ENCODE measurements around the gene PPOX.

Gene PPOX

GRCh38 chr1:161177112-161177935, 11.1 kb downstream of the PPOX start, which contains the start of gene B4GALT3:
B4GALT3 (minus strand) TSS chr1:161177507; CDS start chr1:161176060, 1,447 bp downstream.
- peak; percentile 27 for DNase-seq

DNA sequence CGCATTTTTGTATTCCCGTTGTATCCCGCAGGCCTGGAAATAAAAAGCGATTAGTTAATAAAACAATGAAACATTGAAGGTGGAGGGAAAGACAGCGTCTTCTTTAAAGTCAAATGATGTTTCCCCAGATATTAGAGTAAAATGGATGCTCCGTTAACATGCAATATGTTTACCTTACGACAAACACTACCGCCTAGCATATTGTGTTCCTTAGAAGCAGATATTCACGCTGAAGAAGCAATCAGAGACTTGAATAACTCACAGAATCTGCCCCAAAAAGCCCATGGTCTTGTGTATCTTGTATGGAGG, 11.7 kb downstream of the PPOX start:
- DNase-seq = no peak

DNA sequence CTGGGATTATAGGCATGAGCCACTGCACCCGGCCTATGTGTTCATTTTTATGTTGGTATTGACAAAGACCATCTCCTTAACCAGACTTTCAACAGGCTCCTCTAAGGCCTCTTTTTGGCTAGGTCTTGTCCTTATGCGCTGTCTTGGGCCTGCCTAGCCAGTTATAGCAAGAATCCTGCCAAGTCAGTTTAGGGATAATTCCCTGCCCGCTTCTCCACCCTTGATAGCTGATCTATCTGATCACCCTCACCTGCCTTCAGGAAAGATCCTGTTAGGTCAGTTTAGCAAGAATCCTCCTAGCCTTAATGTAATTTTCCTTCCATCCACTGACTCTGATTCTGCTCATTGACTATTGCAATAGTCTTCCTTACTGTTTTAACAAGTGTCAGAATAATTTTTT, 13.5 kb downstream of the PPOX start:
- DNase-seq = no peak

GRCh38 chr1:161180639-161181038, 14.4 kb downstream of the PPOX start:
- no peak for DNase-seq

GRCh38 chr1:161182214-161182613, 16.0 kb downstream of the PPOX start:
- no peak for DNase-seq

DNA sequence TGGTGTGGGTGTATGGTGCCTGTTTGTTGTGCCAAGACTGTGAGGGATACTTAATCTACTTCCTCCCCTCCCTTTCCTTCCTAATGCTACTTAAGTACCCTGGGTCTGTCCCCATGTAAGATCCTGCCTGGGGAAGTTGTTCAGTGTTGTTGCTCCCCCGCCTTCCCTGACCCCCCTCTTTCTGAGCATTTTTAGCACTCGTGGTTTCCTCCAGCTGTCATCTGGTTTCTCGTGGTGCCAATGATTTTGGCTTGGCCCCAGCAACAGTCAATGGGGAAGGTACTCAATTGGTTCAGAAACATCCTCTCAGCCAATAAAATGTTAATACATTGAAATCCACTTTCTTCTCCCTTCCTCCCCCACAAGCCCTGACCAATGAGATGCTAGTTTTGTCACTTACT, 19.1 kb downstream of the PPOX start:
- DNase-seq = no peak

DNA sequence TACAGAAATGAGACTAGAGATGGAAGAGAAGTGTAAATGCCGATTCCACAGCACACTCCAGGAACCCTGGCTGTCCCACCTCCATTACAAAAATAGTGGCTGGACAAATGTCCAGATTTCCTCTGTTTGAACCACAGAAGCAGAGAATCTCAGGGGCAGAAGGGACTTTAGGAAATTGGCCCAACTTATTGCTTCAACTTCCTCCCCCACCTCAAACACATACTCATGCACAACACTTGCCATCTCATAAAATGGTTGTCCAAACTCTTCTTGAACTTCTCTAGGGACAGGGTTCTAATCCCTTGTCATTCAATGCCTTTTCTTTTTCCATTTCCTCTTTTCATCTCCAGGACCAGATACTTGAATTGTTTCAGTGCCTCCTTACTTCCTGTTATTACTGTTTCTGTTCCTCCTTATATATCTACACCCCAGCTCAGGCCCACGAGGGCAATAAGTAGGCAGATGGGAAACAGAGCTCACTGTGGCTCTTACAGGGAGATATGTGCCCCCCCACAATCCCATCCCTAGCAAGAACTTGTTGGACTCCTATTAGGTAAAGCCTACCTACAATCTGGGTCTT, 19.6 kb downstream of the PPOX start:
- no peak for DNase-seq

- no peak for DNase-seq
Measured at GRCh38 chr1:161187311-161187710, 21.1 kb downstream of the PPOX start.

- no peak for DNase-seq
Measured at GRCh38 chr1:161188381-161188780, 22.2 kb downstream of the PPOX start.

- DNase-seq = no peak
Measured at GRCh38 chr1:161189036-161189435, 22.8 kb downstream of the PPOX start.

DNA sequence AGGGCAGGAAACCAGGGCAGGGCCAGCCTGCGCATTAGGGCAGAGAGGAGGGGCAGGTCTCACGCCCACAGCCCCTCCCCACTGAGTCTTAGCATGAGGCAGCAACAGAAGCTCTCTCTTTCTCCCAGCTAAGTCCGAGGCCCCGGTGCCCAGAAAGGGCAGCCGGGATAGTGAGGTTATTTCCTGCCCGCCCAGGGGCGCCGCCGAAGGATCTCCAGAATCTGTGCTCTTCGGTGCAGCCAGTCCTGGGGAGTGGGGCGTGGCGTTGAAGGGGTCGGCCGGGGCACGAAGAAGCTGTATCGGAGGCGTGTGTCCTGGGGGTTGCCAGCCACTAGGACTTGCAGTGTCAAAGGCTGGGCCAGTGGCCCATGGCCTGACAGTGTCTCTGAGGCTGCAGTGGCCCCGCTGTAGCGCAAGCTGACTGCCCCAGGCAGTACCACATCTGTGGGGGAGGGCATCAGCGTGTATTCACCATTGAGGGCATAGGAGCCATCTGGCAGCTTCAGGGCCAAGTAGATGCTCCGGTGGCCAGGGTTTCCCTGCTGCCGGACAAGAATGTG, 24.8 kb downstream of the PPOX start:
- no peak for DNase-seq

DNA sequence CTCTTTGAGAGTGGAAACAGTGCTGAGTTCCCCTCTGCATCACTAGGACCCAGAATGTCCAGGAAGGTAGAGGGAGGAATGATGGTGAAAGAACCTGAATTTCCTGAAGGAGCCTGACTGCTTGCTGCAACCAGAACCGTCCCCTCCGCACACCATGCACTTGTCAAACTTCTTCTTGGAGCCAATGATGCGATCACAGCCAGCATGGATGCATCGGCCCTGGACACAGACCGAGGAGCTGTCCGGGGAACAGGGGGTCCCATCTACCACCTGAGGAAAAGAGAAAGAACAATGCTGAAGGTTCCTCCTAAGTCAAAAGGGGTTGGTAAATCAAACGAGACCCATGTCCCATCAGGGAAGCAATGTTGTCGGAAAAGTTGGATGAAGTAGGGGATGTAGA, 25.7 kb downstream of the PPOX start:
- no peak for DNase-seq

- peak; percentile 68 for DNase-seq
Measured at GRCh38 chr1:161192476-161193465, 26.5 kb downstream of the PPOX start.

GRCh38 chr1:161193561-161194235, 27.5 kb downstream of the PPOX start:
- DNase-seq = no peak

DNA sequence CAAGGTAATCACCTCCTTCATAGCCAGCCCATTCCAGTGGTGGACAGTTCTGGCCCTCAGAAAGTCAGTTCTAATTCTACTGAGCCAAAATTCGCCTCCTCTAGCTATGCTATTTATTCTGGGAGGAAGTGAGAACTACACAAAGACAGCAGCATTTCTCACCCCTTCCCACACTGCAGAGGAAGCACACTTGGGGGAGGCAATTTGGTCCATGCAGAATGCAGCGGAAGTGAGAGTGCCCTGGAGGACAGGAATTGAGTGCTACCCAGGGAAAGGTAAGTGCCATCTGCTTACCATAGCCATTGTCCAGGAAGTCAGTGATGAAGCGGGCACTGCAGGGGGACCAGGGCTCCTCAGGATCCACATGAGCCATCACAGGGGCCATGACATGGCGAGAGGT, 28.9 kb downstream of the PPOX start:
- no peak for DNase-seq

DNA sequence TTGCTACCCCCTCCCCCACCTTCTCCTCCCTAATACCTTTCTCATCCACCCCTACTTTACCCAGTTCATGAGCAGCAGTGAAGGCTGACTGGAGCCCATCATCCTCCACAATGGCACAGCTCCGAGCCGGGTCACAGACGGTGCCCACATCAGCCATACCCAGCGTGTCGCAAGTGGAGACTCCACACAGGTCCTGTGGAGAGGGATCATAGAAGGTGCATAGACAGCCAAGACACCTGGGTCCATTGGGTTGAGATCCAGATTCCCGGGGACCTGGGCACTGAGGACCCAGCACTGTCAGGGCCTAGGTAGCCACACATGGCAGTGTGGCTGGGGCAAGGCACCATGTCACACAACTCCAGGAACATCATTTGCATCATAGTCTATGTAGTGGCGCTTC, 29.9 kb downstream of the PPOX start:
- no peak for DNase-seq

DNA sequence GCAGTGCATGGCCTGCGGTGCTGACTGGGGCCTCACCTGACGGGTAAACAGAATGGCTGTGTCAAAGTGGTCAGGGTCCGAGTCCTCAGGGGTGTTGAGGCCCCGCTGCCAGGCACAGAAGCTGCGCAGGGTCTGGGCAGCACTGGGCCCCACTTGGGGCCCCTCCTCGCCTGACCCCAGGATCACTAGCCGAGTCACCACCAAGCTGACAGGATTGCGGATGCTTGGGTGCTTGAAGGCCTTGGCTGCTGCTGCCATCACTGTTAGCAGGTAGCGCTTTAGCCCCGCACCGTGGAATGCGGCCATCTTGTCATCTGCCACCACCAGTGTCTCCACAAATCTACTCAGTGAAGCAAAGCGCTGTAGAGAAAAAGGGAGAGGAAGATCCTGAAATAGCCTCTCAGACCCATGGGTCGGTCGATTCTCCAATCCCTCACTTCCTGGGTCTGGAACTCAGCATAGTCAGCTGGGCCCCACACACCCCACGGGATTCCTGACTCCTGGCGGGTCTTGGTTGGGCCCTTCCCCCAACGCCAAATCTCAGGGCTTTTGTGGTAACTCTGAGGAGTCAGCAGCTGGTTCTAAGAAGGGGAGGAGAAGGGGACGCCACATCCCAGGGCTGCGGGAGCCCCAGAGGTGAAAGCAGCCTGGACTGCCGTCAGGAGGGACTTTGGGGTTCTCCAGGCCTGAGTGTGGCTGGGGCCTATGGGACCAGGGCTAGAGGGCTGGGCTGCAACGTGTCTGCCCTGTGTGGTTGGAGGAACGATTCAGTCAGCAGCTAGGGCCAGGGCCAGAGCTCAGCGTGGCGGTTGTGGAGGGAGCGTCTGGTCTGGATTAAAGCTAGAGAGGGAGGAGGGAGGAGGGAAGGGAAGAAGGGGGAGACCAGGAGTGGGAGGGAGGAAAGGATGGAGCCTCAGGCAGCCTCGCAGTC, 30.6 kb downstream of the PPOX start:
- peak; percentile 63 for DNase-seq

GRCh38 chr1:161197560-161198193, 31.5 kb downstream of the PPOX start:
- DNase-seq = no peak

DNA sequence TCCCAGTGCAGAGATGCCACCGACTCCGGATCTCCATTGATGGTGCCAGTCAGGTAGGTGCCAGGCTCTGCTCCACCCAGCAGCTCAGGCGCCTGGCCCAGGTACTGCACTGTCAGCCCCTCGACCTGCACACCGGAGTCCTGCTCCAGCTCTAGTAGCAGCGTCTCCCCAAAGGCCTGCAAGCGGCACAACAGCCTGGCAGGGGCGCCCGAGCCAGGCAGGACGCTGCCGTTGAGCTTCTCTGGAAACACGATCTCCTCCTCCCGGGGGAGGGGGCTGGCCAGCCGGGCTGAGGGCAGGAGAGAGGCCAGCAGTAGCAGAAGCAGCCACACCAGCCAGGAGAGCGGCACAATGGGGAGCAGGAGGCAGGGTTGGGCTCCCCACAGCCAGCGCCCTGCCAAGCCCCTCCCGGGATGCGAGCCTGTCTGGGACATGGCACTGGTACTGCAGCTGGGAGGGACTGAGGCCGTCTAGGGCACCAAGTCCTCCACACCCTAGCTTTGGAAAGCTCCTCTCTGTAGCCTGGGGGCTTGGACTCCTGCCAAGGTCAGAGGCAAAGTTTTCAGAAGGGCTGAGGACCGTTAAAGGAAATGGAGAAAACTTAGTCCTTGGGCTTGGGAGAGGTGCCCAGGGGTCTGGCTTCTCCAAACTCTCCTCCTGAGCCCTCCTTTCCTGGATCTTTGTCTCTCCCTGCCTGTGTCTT, 32.1 kb downstream of the PPOX start:
- no peak for DNase-seq

DNA sequence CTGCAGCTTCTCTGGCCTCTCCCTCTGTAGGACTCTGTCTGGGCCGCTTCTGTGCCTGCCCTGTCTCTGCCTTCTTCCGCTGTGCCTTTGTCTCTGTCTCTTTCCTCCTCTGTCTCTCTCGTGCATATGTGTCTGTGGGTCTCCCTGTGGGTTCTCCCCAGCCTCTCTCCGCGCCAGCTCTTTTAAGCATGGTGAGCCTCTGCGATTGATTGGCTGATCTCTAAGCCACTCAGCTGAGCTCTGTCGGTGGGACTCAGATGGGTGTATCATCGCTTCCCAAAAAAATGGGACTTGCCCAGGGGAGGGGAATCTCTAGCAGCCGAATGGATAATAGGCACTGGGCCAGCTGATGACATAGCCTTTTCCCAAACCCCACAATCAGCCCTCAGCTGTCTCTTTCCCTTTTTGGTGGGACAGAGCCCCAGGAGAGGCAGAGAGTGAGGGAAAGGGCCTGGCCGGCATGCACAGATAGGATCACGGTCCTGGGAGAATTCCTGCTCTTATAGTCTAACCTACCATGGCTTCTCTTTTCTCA, 32.7 kb downstream of the PPOX start, which contains the start of gene ADAMTS4:
TSS of gene ADAMTS4 (minus strand) at position 158 of the 535 bp plus-strand sequence. CDS start 427 bp downstream, outside the sequence.
- peak; percentile 55 for DNase-seq
